GM18502 (cell line): ENCODE measurements around the gene LPAR3.

Experiments
- ATAC-seq: cut with Tn5 transposase; IDR thresholded peaks from one replicate; pipeline ENCODE4 v1.9.1; 2021; ENCODE audit warnings: mild to moderate bottlenecking; ENCODE audit not compliant: unreplicated experiment, poor library complexity

LPAR3 gene

GRCh38 chr1:84861516-84861915 lies 31.5 kb downstream of the LPAR3 start:
- no peak for ATAC-seq

- no peak for ATAC-seq
Observed at GRCh38 chr1:84859866-84860265, 33.1 kb downstream of the LPAR3 start.

- ATAC-seq, result no peak
Observed at GRCh38 chr1:84857906-84858305, 35.1 kb downstream of the LPAR3 start.

GRCh38 chr1:84856726-84857270 lies 36.2 kb downstream of the LPAR3 start:
- ATAC-seq, result no peak

- no peak for ATAC-seq
Observed at GRCh38 chr1:84855691-84856630, 37.0 kb downstream of the LPAR3 start.

GRCh38 chr1:84855168-84855567 lies 37.8 kb downstream of the LPAR3 start:
- ATAC-seq, result no peak

- ATAC-seq, result peak; percentile 99
Observed at GRCh38 chr1:84853741-84854721, 39.0 kb downstream of the LPAR3 start.

GRCh38 chr1:84851839-84852238 lies 41.2 kb downstream of the LPAR3 start:
- no peak for ATAC-seq

- no peak for ATAC-seq
Observed at GRCh38 chr1:84849357-84849975, 43.5 kb downstream of the LPAR3 start.

GRCh38 chr1:84847253-84848250 lies 45.5 kb downstream of the LPAR3 start:
- ATAC-seq, result peak; percentile 62

- no peak for ATAC-seq
Observed at GRCh38 chr1:84846387-84846786, 46.6 kb downstream of the LPAR3 start.

GRCh38 chr1:84845357-84845756 lies 47.6 kb downstream of the LPAR3 start:
- ATAC-seq, result no peak

- ATAC-seq, result no peak
Observed at GRCh38 chr1:84844094-84844493, 48.9 kb downstream of the LPAR3 start.

GRCh38 chr1:84842748-84843231 lies 50.2 kb downstream of the LPAR3 start:
- no peak for ATAC-seq

- ATAC-seq, result no peak
Observed at GRCh38 chr1:84841971-84842370, 51.0 kb downstream of the LPAR3 start.

GRCh38 chr1:84840346-84840745 lies 52.7 kb downstream of the LPAR3 start:
- ATAC-seq, result no peak

- ATAC-seq, result no peak
Observed at GRCh38 chr1:84839544-84839943, 53.5 kb downstream of the LPAR3 start.

- no peak for ATAC-seq
Observed at GRCh38 chr1:84836145-84836544, 56.9 kb downstream of the LPAR3 start.

- ATAC-seq, result no peak
Observed at GRCh38 chr1:84835169-84835568, 57.8 kb downstream of the LPAR3 start.
